GM19023 (cell line): ENCODE results near the gene TTC23.
"Not testable (repeated sequence)": the region's sequence is repeated elsewhere in the genome, so short reads cannot be mapped to it uniquely, and the experiment has no call there.

Source experiments
- ATAC-seq: cut with Tn5 transposase; IDR thresholded peaks from one replicate; pipeline ENCODE4 v1.9.1; 2021; ENCODE audit warnings: mild to moderate bottlenecking, moderate library complexity; ENCODE audit not compliant: unreplicated experiment

Gene TTC23

GRCh38 chr15:99250494-99250856 is 1.1 kb upstream of the TTC23 start:
- no peak for ATAC-seq

- ATAC-seq = no peak
Observed at GRCh38 chr15:99250001-99250400, 620 bp upstream of the TTC23 start.

- ATAC-seq = no peak
Observed at GRCh38 chr15:99248000-99248715, 1.2 kb downstream of the TTC23 start.

DNA sequence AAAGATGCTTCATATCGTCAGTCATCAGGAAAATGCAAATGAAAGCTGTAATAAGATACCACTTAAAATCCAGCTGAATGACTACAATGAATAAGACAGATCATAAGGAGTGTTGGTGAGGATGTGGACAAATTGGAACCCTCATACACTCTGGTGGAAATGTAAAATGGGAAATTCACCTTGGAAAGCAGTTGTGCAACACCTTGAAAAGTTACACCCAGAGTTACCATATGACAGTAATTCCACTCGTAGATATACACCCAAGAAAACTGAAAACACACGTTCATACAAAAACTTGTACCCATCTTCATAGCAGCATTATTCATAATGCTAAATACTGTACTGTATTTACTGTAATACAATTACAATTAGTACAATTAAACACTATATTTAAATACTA is 2.3 kb downstream of the TTC23 start:
- ATAC-seq = no peak

DNA sequence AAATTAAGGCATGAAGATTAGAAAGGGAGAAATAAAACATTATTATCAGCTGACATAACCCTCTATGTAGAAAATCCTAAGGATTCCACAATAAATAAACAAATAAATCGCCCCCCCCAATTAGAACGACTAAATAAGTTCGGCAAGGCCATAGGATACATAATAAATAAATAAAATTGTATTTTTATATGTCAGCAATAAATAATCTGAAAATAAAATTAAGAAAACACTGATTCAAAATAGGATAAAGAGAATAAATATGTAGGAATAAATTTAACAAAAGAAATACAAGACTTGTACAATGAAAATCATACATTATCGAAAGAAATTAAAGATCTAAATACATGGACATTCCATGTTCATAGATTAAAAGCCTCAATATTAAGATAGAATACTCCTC is 5.1 kb downstream of the TTC23 start:
- no peak for ATAC-seq

- ATAC-seq = no peak
Observed at GRCh38 chr15:99241752-99242151, 7.6 kb downstream of the TTC23 start.

DNA sequence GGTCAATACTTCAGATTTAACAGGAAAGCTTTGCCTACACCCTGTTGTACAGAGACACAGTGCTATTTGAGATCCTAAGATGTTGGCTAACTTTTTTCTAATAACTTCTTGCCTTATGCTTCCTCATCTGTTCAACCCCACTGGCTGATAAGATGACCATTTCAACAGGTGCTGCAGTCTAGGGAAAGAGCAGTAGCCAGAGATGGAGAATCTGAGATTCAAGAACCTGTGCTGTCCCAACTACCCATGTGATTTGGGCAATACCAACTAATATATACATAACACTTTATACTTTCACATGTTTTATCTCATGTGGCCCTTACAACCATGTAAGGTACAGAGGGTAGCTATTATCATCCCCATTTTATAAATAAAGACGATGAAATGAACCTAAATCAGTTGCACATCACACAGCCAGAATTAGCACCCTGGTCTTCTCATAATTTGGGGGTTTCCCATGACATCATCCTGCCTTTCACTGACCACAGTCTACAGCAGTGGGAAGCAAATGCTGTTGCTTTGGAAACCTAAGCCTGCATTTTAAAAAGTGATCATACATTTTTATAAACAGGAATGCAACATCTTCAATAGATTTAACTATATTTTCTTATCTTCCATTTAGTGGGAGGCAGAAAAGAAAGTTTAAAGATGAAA is 9.7 kb downstream of the TTC23 start:
- peak; percentile 97 for ATAC-seq

DNA sequence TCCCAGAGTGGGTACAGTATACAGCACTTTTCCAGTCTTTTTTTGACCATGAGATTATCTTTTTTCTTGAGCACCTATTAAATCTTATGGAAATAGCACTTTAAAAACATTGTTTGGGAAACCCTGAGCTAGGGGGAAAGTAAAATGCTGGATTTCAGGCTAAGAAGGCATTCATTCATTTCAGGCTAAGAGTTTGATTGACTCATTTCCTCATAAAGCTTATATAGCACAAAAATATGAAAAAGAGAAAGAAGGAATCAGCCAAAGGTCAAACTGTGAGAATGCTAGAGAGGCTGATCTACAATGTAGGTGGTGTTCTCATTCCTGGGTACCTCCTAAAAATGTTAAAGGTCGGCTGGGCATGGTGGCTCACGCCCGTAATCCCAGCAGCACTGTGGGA is 10.5 kb downstream of the TTC23 start:
- ATAC-seq = no peak

- not testable (repeated sequence) for ATAC-seq
Observed at GRCh38 chr15:99234160-99234559, 15.2 kb downstream of the TTC23 start.

- ATAC-seq = no peak
Observed at GRCh38 chr15:99232740-99233139, 16.6 kb downstream of the TTC23 start.

GRCh38 chr15:99230867-99231266 is 18.5 kb downstream of the TTC23 start:
- ATAC-seq = no peak

DNA sequence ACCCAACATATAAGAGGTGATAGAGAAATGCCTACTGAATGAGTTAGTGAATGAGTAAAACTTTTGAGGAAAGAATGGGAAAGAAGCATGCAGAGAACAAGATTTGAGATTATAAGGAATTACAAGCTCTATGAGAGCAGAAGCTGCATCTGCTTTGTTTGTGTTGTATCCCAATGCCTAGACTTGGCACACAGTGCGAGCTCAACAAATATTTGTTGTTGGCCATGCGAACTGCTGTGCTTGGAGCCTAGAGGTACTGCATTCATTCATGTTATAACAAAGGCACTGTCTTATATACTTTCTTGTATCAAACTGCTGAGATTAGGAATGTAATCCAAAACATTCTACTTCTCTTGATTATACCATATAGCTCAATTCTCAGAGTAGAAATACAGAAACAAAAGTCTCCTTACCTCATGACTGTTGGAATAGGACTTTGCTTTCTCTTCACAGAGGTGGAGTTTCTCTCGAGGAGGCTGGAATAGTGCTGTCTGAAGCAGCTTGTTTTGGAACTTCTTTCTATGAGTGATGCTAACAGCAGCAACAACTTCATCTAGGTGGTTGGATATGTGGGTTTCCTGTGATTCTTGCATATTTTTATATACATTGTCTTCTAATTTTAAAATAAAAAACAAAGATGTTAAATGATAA is 21.1 kb downstream of the TTC23 start:
- ATAC-seq = no peak

GRCh38 chr15:99226802-99227201 is 22.6 kb downstream of the TTC23 start:
- no peak for ATAC-seq

DNA sequence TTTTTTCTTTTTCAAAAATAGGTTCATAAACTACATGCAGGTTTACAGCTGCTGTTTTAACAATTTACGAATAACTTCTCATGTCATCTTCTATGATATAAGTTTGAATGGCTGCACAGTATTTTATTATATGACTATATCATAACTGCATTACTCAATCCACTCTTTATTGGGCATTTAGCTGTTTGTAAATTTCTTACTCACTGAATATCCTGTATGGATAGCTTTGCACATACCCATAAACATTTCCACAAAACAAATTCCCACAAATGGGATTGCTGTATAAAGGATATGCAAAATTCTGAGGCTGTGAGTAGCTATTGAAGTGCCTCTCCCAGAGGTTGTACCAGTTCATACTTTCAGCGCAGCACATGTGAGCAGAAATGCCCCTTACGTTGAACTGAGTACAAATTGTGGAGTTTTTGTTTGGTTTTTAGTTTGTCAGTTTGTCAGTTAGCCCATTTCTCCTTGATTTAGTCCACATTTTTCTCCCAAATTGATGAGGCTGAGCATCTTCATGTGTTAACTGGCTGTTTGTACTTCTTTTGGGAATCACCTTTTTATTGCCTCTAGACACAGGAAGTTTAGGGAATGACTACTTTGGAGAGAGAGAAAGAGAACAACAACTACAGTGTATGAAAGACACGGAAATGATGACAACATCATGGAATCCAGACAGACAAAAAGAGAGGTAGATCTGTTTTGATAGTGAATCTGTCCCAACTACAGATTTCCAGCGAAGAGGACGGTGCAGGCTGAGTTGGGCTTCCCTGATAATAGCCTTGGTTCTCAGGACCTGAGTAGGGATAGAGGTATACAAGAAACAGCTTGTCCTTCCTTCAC is 24.8 kb downstream of the TTC23 start:
- no peak for ATAC-seq

DNA sequence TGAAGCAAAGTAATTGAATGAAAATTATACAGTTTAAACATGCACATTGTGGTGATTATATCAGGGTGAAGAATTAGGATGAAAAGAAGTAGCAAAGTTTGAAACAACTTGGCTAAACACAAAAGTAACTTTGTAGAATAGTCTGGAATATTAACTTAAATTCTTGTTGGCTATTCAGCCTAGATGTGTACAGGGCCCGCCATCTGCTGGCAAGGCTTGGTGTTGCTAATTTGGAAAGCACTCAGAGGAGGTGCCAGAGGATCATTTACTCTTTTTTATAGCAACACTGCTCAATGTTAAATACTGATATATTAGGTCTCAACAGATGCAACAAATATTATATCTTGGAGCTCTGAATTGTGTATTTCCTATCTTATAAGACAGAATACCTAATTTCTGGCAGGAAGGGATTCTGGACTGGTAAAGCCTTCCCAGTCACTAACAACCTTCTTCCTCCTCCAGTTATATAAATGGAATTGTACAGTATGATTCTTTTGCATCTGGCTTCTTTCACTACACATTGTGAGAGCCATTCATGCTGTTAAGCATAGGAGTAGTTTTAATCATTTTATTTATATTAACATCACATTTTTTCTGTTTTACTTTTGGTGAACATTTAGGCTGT is 36.1 kb downstream of the TTC23 start:
- peak; percentile 70 for ATAC-seq

- ATAC-seq = no peak
Observed at GRCh38 chr15:99212406-99212805, 37.0 kb downstream of the TTC23 start.

- no peak for ATAC-seq
Observed at GRCh38 chr15:99211926-99212325, 37.5 kb downstream of the TTC23 start.

DNA sequence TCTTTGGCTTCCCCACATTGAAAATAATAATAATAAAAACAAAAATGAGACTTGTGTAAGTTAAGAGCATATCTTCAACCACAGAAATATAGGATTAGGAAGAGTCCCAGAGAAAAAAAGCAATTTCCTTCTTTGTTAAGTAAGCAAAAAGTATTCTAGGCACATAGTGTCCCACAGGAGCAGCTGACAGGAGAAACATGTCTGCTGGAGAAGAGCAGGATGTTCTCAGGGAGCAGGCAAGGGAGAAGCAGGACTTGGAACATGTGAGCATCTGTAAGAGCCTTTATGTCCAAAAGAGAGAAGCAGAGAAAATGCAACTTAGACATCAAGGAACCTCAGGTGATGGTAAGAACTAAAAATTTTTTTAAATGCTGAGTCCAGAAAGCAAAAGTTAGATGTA is 39.0 kb downstream of the TTC23 start:
- no peak for ATAC-seq

DNA sequence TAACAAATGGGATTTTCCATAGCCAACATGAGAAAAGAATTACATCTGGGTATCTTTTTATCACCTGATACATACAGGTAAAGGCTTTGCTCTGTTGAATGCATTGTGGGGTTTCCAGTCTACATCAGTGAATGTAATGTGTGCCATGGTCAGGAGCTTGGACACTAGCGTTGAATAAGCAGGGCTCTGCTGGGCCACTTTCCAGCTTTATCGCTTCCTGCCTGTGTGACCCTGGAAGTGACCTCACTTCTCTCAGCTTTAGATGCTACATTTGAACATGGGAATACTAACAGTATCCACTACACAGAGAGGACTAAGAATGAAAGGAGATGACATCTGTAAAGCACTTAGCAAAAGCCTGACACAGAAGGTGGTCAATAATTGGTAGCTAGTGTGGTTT is 40.1 kb downstream of the TTC23 start:
- no peak for ATAC-seq

- ATAC-seq = no peak
Observed at GRCh38 chr15:99207672-99208071, 41.7 kb downstream of the TTC23 start.

DNA sequence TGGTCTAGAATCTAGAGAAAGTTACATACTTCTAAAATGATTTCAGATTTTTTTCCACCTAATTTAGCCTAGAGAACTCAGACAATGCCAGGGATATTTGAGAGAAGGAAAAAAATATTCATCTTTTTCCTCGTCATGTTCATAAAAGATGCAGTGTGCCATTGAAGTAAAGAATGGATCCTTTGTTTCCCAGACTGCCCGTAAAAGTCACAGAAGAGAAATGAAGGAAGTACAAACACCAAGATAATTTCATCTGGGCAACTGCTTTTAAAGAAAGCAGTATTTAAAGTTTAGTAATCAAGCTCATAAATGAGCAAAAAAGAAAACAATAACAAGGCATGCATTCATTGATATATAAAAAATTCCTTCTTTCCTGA is 47.2 kb downstream of the TTC23 start:
- no peak for ATAC-seq
